Adipocyte (in vitro differentiated cells): Measurements from ENCODE around the gene CTAGE15.
A peak's percentile ranks its signal among the peaks of the same experiment; 100 is the strongest.
"Not testable (repeated sequence)": the region's sequence is repeated elsewhere in the genome, so short reads cannot be mapped to it uniquely, and the experiment has no call there.

Experiments
- DNase-seq: peaks from one replicate; pipeline ENCODE4 v3.0.0-alpha.2; 2015; ENCODE audit warnings: low read depth
- H3K27me3 ChIP-seq: replicated peaks from 2 replicates; pipeline ENCODE4 v1.7.0; 2013; ENCODE audit warnings: mild to moderate bottlenecking, low read length, moderate library complexity; ENCODE audit not compliant: control insufficient read depth, insufficient read depth
- H3K36me3 ChIP-seq: 2 replicates; pipeline ENCODE4 v1.7.0; 2013; ENCODE audit warnings: low read length, mild to moderate bottlenecking, moderate library complexity; ENCODE audit not compliant: control insufficient read depth, insufficient read depth, severe bottlenecking
- H3K4me1 ChIP-seq: 2 replicates; pipeline ENCODE4 v1.7.0; 2013; ENCODE audit warnings: mild to moderate bottlenecking, low read length, moderate library complexity; ENCODE audit not compliant: control insufficient read depth, insufficient read depth
- H3K4me3 ChIP-seq: 2 replicates; pipeline ENCODE4 v1.7.0; 2013; ENCODE audit warnings: mild to moderate bottlenecking, low read length, moderate library complexity
- H3K9ac ChIP-seq: 2 replicates; pipeline ENCODE4 v1.7.0; 2013; ENCODE audit warnings: mild to moderate bottlenecking, low read length, moderate library complexity
- H3K9me3 ChIP-seq: 2 replicates; pipeline ENCODE4 v1.7.0; 2013; ENCODE audit warnings: mild to moderate bottlenecking, low read length, moderate library complexity; ENCODE audit not compliant: control insufficient read depth

CTAGE15 gene

GRCh38 chr7:143588183-143588582, 16.6 kb downstream of the CTAGE15 start:
- H3K36me3 ChIP-seq, DNase-seq: not testable (repeated sequence)

GRCh38 chr7:143589897-143590296, 18.3 kb downstream of the CTAGE15 start:
- not testable (repeated sequence) for H3K4me1 ChIP-seq, DNase-seq, H3K4me3 ChIP-seq, H3K27me3 ChIP-seq, H3K9ac ChIP-seq, H3K36me3 ChIP-seq, H3K9me3 ChIP-seq

More at GRCh38 chr7:143588183-143588582, 16.6 kb downstream of the CTAGE15 start:
- H3K9ac ChIP-seq, H3K4me3 ChIP-seq, H3K4me1 ChIP-seq, H3K27me3 ChIP-seq, H3K9me3 ChIP-seq: not testable (repeated sequence)

- not testable (repeated sequence) for DNase-seq, H3K4me3 ChIP-seq, H3K27me3 ChIP-seq, H3K36me3 ChIP-seq, H3K9me3 ChIP-seq, H3K4me1 ChIP-seq, H3K9ac ChIP-seq
Observed at GRCh38 chr7:143598086-143598485, 26.5 kb downstream of the CTAGE15 start.

- not testable (repeated sequence) for H3K4me1 ChIP-seq, DNase-seq, H3K27me3 ChIP-seq, H3K9me3 ChIP-seq, H3K4me3 ChIP-seq, H3K9ac ChIP-seq, H3K36me3 ChIP-seq
Observed at GRCh38 chr7:143603549-143603948, 31.9 kb downstream of the CTAGE15 start.

- H3K9ac ChIP-seq, DNase-seq, H3K9me3 ChIP-seq, H3K4me1 ChIP-seq, H3K36me3 ChIP-seq, H3K4me3 ChIP-seq, H3K27me3 ChIP-seq: not testable (repeated sequence)
Observed at GRCh38 chr7:143606088-143606487, 34.5 kb downstream of the CTAGE15 start.

- H3K36me3 ChIP-seq, H3K27me3 ChIP-seq, DNase-seq, H3K4me1 ChIP-seq, H3K9me3 ChIP-seq, H3K4me3 ChIP-seq, H3K9ac ChIP-seq: not testable (repeated sequence)
Observed at GRCh38 chr7:143615545-143615944, 43.9 kb downstream of the CTAGE15 start.

GRCh38 chr7:143617204-143617603, 45.6 kb downstream of the CTAGE15 start:
- not testable (repeated sequence) for DNase-seq, H3K4me1 ChIP-seq, H3K36me3 ChIP-seq, H3K9me3 ChIP-seq, H3K27me3 ChIP-seq, H3K9ac ChIP-seq, H3K4me3 ChIP-seq

- not testable (repeated sequence) for H3K27me3 ChIP-seq, H3K9ac ChIP-seq, H3K4me3 ChIP-seq, H3K36me3 ChIP-seq, H3K9me3 ChIP-seq, DNase-seq, H3K4me1 ChIP-seq
Observed at GRCh38 chr7:143620058-143620457, 48.5 kb downstream of the CTAGE15 start.

GRCh38 chr7:143620646-143621045, 49.0 kb downstream of the CTAGE15 start, which contains the start of gene TCAF2:
Gene TCAF2, plus strand, starts transcription at chr7:143620974.
- H3K36me3 ChIP-seq, H3K4me1 ChIP-seq, H3K9me3 ChIP-seq, H3K9ac ChIP-seq, H3K27me3 ChIP-seq, DNase-seq: not testable (repeated sequence)
- peak within 1 kb of the TSS; percentile 59 for H3K4me3 ChIP-seq

- H3K36me3 ChIP-seq, H3K27me3 ChIP-seq, H3K4me1 ChIP-seq, H3K9ac ChIP-seq, H3K9me3 ChIP-seq, DNase-seq, H3K4me3 ChIP-seq: not testable (repeated sequence)
Observed at GRCh38 chr7:143621175-143621574, 49.6 kb downstream of the CTAGE15 start.

GRCh38 chr7:143622130-143622529, 50.5 kb downstream of the CTAGE15 start:
- not testable (repeated sequence) for DNase-seq, H3K9ac ChIP-seq, H3K27me3 ChIP-seq, H3K9me3 ChIP-seq, H3K4me3 ChIP-seq, H3K36me3 ChIP-seq, H3K4me1 ChIP-seq
